ENCODE results near the gene KIT.

DNA sequence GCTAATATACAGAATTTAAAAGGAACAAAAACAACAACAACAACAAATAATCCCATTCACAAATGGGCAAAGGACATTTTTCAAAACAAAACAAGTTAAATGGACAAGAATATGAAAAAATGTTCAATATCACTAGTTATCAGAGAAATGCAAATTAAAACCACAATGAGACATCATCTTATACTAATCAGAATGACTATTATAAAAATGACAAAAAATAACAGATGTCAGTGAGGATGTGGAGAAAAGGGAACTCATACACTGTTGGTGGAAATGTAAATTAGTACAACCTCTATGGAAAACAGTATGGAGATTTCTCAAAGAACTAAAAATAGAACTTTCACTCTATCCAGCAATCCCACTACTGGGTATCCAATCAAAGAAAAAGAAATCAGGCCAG lies 92.6 kb downstream of the KIT start:
- TF ChIP-seq EZH2 (IDR thresholded peaks at IDR 0.05; ENCODE audit: borderline replicate concordance, low read depth, low read length, severe bottlenecking) (no peak), POLR2A (IDR thresholded peaks at IDR 0.05; ENCODE audit: low read depth, low read length) (no peak), POLR2AphosphoS5 (IDR thresholded peaks at IDR 0.05; ENCODE audit: insufficient read depth, low read depth, low read length) (no peak), JUN (IDR thresholded peaks at IDR 0.05; ENCODE audit: borderline replicate concordance, insufficient read depth, insufficient read length, low read depth) (no peak), GATA2 (IDR thresholded peaks at IDR 0.05; ENCODE audit: insufficient read depth, insufficient read length, low read depth, low read length) (no peak)
- TF ChIP-seq, protein P1, sequence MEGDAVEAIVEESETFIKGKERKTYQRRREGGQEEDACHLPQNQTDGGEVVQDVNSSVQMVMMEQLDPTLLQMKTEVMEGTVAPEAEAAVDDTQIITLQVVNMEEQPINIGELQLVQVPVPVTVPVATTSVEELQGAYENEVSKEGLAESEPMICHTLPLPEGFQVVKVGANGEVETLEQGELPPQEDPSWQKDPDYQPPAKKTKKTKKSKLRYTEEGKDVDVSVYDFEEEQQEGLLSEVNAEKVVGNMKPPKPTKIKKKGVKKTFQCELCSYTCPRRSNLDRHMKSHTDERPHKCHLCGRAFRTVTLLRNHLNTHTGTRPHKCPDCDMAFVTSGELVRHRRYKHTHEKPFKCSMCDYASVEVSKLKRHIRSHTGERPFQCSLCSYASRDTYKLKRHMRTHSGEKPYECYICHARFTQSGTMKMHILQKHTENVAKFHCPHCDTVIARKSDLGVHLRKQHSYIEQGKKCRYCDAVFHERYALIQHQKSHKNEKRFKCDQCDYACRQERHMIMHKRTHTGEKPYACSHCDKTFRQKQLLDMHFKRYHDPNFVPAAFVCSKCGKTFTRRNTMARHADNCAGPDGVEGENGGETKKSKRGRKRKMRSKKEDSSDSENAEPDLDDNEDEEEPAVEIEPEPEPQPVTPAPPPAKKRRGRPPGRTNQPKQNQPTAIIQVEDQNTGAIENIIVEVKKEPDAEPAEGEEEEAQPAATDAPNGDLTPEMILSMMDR (IDR thresholded peaks at IDR 0.05; ENCODE audit: extremely low read depth in 1 of 2, insufficient read depth in 1 of 2, low read depth in 1 of 2, low read length in 2 of 2): no peak
- TF ChIP-seq, protein P2, sequence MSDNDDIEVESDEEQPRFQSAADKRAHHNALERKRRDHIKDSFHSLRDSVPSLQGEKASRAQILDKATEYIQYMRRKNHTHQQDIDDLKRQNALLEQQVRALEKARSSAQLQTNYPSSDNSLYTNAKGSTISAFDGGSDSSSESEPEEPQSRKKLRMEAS (IDR thresholded peaks at IDR 0.05; ENCODE audit: insufficient read depth, insufficient read length): no peak
